GM18907 (cell line): ENCODE measurements around the gene RNF113B.

Experiments
- ATAC-seq: cut with Tn5 transposase; IDR thresholded peaks from one replicate; pipeline ENCODE4 v1.9.1; 2021; ENCODE audit warnings: mild to moderate bottlenecking, moderate library complexity; ENCODE audit not compliant: unreplicated experiment

Gene RNF113B

DNA sequence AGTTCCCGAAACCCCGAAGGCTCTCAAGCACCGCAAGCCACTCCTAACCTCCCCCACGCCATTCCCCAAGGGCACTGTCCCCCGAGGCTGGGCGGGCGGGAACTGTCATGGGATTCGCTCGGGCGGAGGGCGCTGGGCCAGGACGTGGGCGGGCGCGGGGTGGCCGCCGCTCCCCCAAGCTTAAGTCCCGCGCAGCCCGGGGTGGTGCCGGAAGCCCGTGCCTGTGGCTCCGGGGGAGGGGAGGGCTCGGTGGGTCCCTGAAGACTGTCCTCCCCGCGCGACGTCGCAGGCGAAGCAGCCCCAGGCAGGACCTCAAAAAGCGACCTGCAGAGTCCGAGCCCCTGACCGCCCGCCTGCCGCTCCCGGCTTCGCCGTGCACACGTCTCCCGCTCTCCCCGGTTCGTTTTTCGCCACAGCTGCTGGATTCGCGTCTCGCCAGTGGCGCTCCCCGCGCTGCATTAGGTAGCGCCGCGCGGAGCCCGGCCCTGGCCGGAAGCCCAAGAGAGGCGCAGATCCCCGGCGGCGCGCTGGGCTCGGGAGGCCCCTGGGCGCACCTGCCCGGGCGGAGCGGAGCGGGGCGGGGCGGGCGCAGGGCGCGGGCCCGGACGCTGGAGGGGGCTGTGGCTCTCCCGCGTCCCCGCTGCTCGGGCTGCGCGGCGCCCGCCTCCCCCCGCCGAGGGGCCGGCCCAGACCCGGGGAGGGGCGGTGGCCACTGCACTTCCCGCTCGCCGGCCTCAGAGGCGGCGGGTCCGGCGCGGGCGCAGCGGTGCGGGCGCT is 34.5 kb downstream of the RNF113B start, which contains the start of gene FARP1:
TSS of gene FARP1 (plus strand) at position 715 of the 777 bp plus-strand sequence. CDS start 70,149 bp downstream, outside the sequence.
- peak; percentile 86 for ATAC-seq

DNA sequence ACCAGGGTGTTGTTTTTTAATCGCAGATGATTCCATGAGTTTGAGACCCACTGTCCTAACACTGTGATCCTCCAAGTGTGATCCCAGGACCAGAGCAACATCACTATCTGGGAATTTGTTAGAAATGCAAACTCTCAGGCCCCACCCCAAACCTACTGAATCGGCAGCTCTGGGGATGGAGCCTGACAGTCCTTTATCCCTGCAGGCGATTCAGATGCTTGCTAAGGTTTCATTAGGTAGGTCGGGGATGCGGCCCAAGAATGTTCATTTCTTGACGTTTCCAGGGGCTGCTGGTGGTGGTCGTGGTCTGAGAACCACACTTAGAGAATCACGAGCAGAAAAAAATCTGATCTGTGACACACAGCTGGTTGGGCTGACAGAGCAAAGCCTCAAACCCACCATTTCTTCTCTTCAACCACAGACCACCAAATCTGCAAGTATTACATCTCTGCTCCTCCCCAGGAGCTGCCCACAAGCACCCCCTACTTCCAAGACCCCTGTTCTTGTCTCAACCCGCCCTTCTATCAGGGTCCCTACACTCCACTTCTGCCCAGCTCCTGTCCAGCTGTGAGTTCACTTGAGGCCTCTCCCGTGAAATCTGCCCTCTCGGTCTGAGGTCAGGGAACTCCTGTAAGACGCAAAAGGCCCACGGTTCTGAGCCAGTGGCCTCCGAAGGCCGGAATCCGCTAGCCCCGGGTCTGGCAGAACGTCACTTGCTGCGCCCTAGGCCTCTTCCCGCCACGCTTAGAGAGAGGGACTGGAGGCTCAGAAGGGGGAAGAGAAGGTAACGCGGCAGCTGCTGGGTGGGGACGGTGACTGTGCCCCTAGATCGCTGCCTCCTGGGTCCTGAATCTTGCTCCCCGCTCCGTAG is 35.3 kb downstream of the RNF113B start:
- peak; percentile 21 for ATAC-seq

DNA sequence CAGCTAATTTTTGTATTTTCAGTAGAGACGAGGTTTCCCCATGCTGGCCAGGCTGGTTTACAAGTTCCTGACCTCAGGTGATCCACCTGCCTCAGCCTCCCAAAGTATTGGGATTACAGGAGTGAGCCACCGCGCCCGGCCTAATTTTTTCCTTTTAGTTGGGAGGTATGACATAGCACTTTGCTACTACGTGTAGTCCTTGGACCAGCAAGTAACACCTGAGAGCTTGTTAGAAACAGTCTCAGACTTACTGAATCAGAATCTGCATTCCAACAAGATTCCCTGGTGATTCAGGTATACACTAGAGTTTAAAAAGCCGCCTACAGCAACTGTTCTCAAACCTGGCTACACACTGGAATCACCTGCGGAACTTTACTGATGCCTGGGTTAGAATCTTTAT is 36.0 kb downstream of the RNF113B start:
- ATAC-seq, result no peak

GRCh38 chr13:98134901-98135300 is 42.2 kb downstream of the RNF113B start:
- ATAC-seq, result no peak

DNA sequence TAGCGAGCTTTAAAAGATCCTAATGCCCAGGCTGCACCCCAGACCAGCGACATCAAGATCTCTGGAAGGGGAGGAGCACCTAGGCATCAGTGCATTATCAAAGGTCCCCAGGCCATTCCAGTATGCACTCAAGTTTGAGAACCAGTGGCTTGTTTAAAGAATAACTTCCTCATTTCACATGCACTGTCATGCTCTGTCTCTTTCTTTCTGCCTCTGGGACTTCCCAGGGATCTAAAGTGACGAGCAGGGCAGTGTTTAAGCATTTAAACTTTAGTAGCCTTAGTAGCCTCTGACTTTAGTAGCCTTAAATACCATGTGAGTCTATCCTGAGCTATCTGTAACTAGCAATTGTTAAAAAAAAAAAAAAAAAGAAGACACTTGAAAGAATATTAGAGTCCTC is 43.1 kb downstream of the RNF113B start:
- peak; percentile 97 for ATAC-seq

DNA sequence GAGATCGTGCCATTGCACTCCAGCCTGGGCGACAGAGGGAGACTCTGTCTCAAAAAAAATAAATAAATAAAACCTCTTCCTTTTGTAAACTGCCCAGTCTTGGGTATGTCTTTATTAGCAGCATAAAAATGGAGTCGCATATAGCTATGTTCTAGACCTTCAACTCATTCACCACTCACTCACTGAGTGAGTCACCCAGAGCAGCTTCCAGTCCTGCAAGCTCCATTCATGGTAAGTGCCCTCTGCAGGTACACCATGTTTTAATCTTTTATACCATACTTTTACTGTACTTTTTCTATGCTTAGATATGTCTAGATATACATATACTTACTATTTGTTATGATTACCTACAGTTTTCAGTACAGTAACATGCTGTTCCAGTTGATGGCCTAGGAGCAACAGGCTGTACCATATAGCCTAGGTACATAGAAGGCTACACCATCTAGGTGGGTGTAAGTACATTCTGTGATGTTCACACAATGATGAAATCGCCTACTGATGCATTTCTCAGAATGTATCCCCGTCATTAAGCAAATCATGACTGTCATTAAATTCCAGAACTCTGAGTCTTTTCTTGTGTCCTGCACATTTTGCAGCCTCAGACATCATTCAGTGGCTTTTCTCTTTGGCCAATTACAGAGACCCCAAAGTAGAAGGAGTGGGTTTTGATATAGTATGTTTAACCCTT is 47.9 kb downstream of the RNF113B start:
- no peak for ATAC-seq
